HepG2 (cell line): Measurements from ENCODE around the gene DPF1. TPM values are rescaled to one million over a fixed set of nuclear protein-coding genes. Genes with fewer than 3 reads are reported as not detected.

Source experiments
- ATAC-seq: fragments of 200-7000 bp; cut with Tn5 transposase; 3 replicates; pipeline ENCODE4 v1.9.1; 2020; ENCODE audit warnings: mild to moderate bottlenecking, moderate library complexity
- BruUV-seq: library from RNA; stranded (reverse); fragments of 400-500 nt; replicated peaks from 2 replicates; lab custom pipeline; 2021; lab: Mats Ljungman, UMichigan
- CTCF ChIA-PET: fragments of 300-600 bp; formaldehyde crosslinking; extraction: SDS; loops from one replicate; lab custom pipeline; 2021; ENCODE audit warnings: low total read pairs, inconsistent platforms, low intra/inter-chr PET ratio; lab: Yijun Ruan, JAX
- POLR2A ChIA-PET: fragments of 350-600 bp; sonication (Branson Sonifier 250); formaldehyde crosslinking; loops from one replicate; lab custom pipeline; 2020; ENCODE audit warnings: antibody characterized with exemption, inconsistent platforms; lab: Yijun Ruan, JAX
- DNase-seq: peaks from one replicate; pipeline ENCODE4 v3.0.0-alpha.2; 2015; ENCODE audit warnings: low spot score
- FAIRE-seq: peaks from 3 replicates; lab custom pipeline; 2011; peaks lifted over from hg19 to GRCh38; lab: Jason Lieb, UNC
- H2AFZ ChIP-seq: one replicate; pipeline ENCODE4 v1.6.1; 2011; ENCODE audit warnings: low read length, inconsistent platforms
- H3K27ac ChIP-seq: fragments of 300-600 bp; 3 replicates; pipeline ENCODE4 v1.8.0; 2011; ENCODE audit warnings: mixed run types, mild to moderate bottlenecking, mixed read lengths, low read length, inconsistent platforms; ENCODE audit not compliant: insufficient read depth; ENCODE audit errors: extremely low read length
- H3K27me3 ChIP-seq, 2 experiments: fragments of 200-600 bp in 1 of 2; 2 replicates in 1 of 2; 3 replicates in 1 of 2; pipeline versions ENCODE4 v1.6.0 to v1.8.0; 2011; ENCODE audit warnings: low read length in 2 of 2, mild to moderate bottlenecking in 2 of 2, moderate library complexity in 2 of 2, inconsistent platforms in 1 of 2; ENCODE audit not compliant: insufficient read depth in 2 of 2, control insufficient read depth in 1 of 2
- H3K36me3 ChIP-seq, 2 experiments: fragments of 200-600 bp in 1 of 2; replicated peaks in 1 of 2; 2 replicates in 1 of 2; 3 replicates in 1 of 2; pipeline versions ENCODE4 v1.5.1 to v1.8.0; 2011; ENCODE audit warnings: low read length in 2 of 2, inconsistent platforms in 1 of 2; ENCODE audit not compliant: insufficient read depth in 2 of 2, control insufficient read depth in 1 of 2
- H3K4me1 ChIP-seq: 2 replicates; pipeline ENCODE4 v1.5.1; 2012; ENCODE audit warnings: low read length, inconsistent platforms; ENCODE audit not compliant: insufficient read depth
- H3K4me2 ChIP-seq: 2 replicates; pipeline ENCODE4 v1.6.0; 2011; ENCODE audit warnings: low read depth, low read length, inconsistent platforms
- H3K4me3 ChIP-seq, 3 experiments: fragments of 200-600 bp in 1 of 3; sonication (generic), shearing (Covaris generic) in 1 of 3; replicated peaks in 1 of 3; 2 replicates each; pipeline ENCODE4 v1.5.1; 2011 to 2016; ENCODE audit warnings: low read length in 3 of 3, inconsistent platforms in 2 of 3, low read depth in 2 of 3, mild to moderate bottlenecking in 2 of 3, control low read depth in 1 of 3, mixed read lengths in 1 of 3; ENCODE audit not compliant: insufficient read depth in 1 of 3
- H3K79me2 ChIP-seq: one replicate; pipeline ENCODE4 v1.6.1; 2011; ENCODE audit warnings: low read length, inconsistent platforms; ENCODE audit not compliant: insufficient read depth
- H3K9ac ChIP-seq: 2 replicates; pipeline ENCODE4 v1.6.0; 2011; ENCODE audit warnings: mild to moderate bottlenecking, low read depth, low read length, inconsistent platforms; ENCODE audit not compliant: insufficient read depth
- H3K9me3 ChIP-seq: 2 replicates; pipeline ENCODE4 v1.5.1; 2012; ENCODE audit warnings: mild to moderate bottlenecking, low read length
- H4K20me1 ChIP-seq: 2 replicates; pipeline ENCODE4 v1.6.0; 2011; ENCODE audit warnings: inconsistent platforms, mild to moderate bottlenecking, low read length, moderate library complexity; ENCODE audit not compliant: insufficient read depth
- ADNP ChIP-seq: sonication (generic); formaldehyde crosslinking; IDR thresholded peaks from 2 replicates; pipeline ENCODE4 v1.4.0; 2020; ENCODE audit warnings: missing genetic modification reagents
- EZH2 ChIP-seq: conservative IDR thresholded peaks from 2 replicates; pipeline ENCODE4 v1.6.1; 2012; ENCODE audit warnings: mild to moderate bottlenecking, low read depth, low read length, moderate library complexity
- GPN1 ChIP-seq: sonication (generic); formaldehyde crosslinking; IDR thresholded peaks from 2 replicates; pipeline ENCODE4 v1.5.1; 2020; ENCODE audit warnings: missing genetic modification reagents, borderline replicate concordance
- HNF4G ChIP-seq, 2 experiments: sonication (generic) in 1 of 2; formaldehyde crosslinking in 1 of 2; IDR thresholded peaks; 2 replicates each; pipeline versions ENCODE4 v1.4.0 to v1.6.1; 2011 to 2020; ENCODE audit warnings: borderline replicate concordance in 2 of 2, low read depth in 2 of 2, mild to moderate bottlenecking in 2 of 2, low read length in 1 of 2, missing genetic modification reagents in 1 of 2, moderate library complexity in 1 of 2
- HOXA3 ChIP-seq: sonication (generic); formaldehyde crosslinking; IDR thresholded peaks from 2 replicates; pipeline ENCODE4 v1.5.0; 2020; ENCODE audit warnings: missing genetic modification reagents
- NR2F6 ChIP-seq, 2 experiments: IDR thresholded peaks; 2 replicates each; pipeline ENCODE4 v1.6.1; 2016; ENCODE audit warnings: antibody characterized with exemption in 1 of 2, mild to moderate bottlenecking in 1 of 2
- SP5 ChIP-seq: IDR thresholded peaks from 2 replicates; pipeline ENCODE4 v1.6.1; 2016; ENCODE audit warnings: low read depth, borderline replicate concordance
- SRY ChIP-seq: sonication (generic); formaldehyde crosslinking; IDR thresholded peaks from 2 replicates; pipeline ENCODE4 v1.8.0; 2022; ENCODE audit warnings: mild to moderate bottlenecking, missing genetic modification reagents
- SYNCRIP ChIP-seq: fragments of 200-400 bp; formaldehyde crosslinking; IDR thresholded peaks from 2 replicates; pipeline ENCODE4 v1.6.1; 2018; ENCODE audit warnings: mild to moderate bottlenecking, low read depth, low read length; ENCODE audit not compliant: insufficient read depth
- ZBTB33 ChIP-seq: sonication (generic); formaldehyde crosslinking; IDR thresholded peaks from 2 replicates; pipeline ENCODE4 v1.4.0; 2020; ENCODE audit warnings: missing genetic modification reagents
- ZBTB8A ChIP-seq: sonication (generic); formaldehyde crosslinking; IDR thresholded peaks from 2 replicates; pipeline ENCODE4 v1.4.0; 2020; ENCODE audit warnings: mild to moderate bottlenecking, low read depth, missing genetic modification reagents, borderline replicate concordance
- ZNF180 ChIP-seq: sonication (generic); formaldehyde crosslinking; IDR thresholded peaks from 2 replicates; pipeline ENCODE4 v1.4.0; 2020; ENCODE audit warnings: low read depth, missing genetic modification reagents, borderline replicate concordance
- WGBS: methylation state at CpG from one replicate; pipeline ENCODE4 v1.1.6; 2017; ENCODE audit warnings: low lambda C conversion rate; 5-methylcytosine and 5-hydroxymethylcytosine counted together
- in situ Hi-C: cut with HindIII; loops from 2 replicates; pipeline ENCODE4 v1.10.0; 2017; ENCODE audit warnings: low pct_unique_long_range_greater_than_20kb; ENCODE audit not compliant: extremely low pct_ligation_motif_present
- intact Hi-C: fragments of 100-400 bp; cut with micrococcal nuclease; formaldehyde crosslinking; loops from one replicate; pipeline ENCODE4 v1.10.0; 2022; ENCODE audit not compliant: unreplicated experiment
- polyA plus RNA-seq, 8 experiments: library from polyadenylated mRNA; depleted of rRNA in 3 of 8; stranded (reverse) in 7 of 8; unstranded in 1 of 8; fragments of >200 nt; fragmentation: Illumina TruSeq in 4 of 8; extraction: Trizol in 4 of 8; gene quantifications; 2 replicates each; pipeline versions ENCODE4 v1.2.1 to v1.2.3, GENCODE V29; 2011 to 2016; ENCODE audit warnings: low read depth in 4 of 8, missing spikeins in 1 of 8, mixed read lengths in 1 of 8; ENCODE audit not compliant: insufficient read depth in 1 of 8
- total RNA-seq, 5 experiments: library from RNA; depleted of rRNA; stranded (reverse); fragments of >200 nt; fragmentation: Illumina TruSeq; extraction: Trizol; gene quantifications; 2 replicates each; pipeline ENCODE4 v1.2.3, GENCODE V29; 2016; ENCODE audit warnings: low read depth in 1 of 5
- TF ChIP-seq, protein P1 (sequence below): IDR thresholded peaks from 2 replicates; pipeline ENCODE4 v1.6.1; 2012; ENCODE audit warnings: inconsistent platforms
- TF ChIP-seq, protein P2 (sequence below): sonication (generic); formaldehyde crosslinking; conservative IDR thresholded peaks from 2 replicates; pipeline ENCODE4 v1.8.1; 2023; ENCODE audit warnings: missing genetic modification reagents
- TF ChIP-seq, protein P3 (sequence below): IDR thresholded peaks from 2 replicates; pipeline ENCODE4 v1.4.0; 2020; ENCODE audit warnings: mild to moderate bottlenecking, missing genetic modification reagents

The DPF1 gene
- total and polyA plus RNA-seq, 2 of the 13 experiments (the other 11 are each of a cell fraction or from before 2014, with no cell fraction given): 1.0 to 3.2 TPM

GRCh38 chr19:38194061-38194701 is 29.8 kb downstream of the DPF1 start (continued):
- TF ChIP-seq ZBTB33 (CRISPR knock-in tag): peak; percentile 95
- TF ChIP-seq ZNF180 (CRISPR knock-in tag): no peak
- peak; percentile 44; the same call in 1 of the 2 replicates for TF ChIP-seq HNF4G (IDR thresholded peaks at IDR 0.05; ENCODE audit: borderline replicate concordance, low read depth, low read length)
- TF ChIP-seq HNF4G (CRISPR knock-in tag; IDR thresholded peaks at IDR 0.05; ENCODE audit: borderline replicate concordance, low read depth): no peak
- TF ChIP-seq SP5 (CRISPR knock-in tag): peak; percentile 31; the same call in 1 of the 2 replicates
- TF ChIP-seq NR2F6 (IDR thresholded peaks at IDR 0.05): no peak
- TF ChIP-seq NR2F6 (CRISPR knock-in tag; IDR thresholded peaks at IDR 0.05): 0 out of 2 replicates have a peak, but pooled peaks have one; percentile 43
- 0 out of 2 replicates have a peak, but pooled peaks have one; percentile 10 for TF ChIP-seq HOXA3
- TF ChIP-seq ZBTB8A (CRISPR knock-in tag): no peak
- TF ChIP-seq, protein P1, sequence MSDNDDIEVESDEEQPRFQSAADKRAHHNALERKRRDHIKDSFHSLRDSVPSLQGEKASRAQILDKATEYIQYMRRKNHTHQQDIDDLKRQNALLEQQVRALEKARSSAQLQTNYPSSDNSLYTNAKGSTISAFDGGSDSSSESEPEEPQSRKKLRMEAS: 0 out of 2 replicates have a peak, but pooled peaks have one; percentile 22

GRCh38 chr19:38193445-38193844 is 30.6 kb downstream of the DPF1 start:
- ATAC-seq (no peak), DNase-seq (no peak), FAIRE-seq (no peak)
- H3K27ac ChIP-seq: no peak overlapping the region
- intact Hi-C loops: no loop called here
- no peak overlapping the region for H2AFZ ChIP-seq
- WGBS: 95% methylated on average over 29 of the region's 29 CpGs
- in situ Hi-C loops: no loop called here
- no peak overlapping the region for H3K4me3 ChIP-seq
- no peak overlapping the region for H3K4me2 ChIP-seq
- H3K4me1 ChIP-seq: peaks cover 13% of the 10 kb centered on the region
- ChIA-PET CTCF (no interaction called here), POLR2A (no interaction called here)
- BruUV-seq: no TSS peak
- H3K36me3 ChIP-seq: 0 out of 5 replicates have a peak, but pooled peaks cover 0 to 2% of the 10 kb centered on the region in 2 experiments
- no peaks in the 10 kb centered on the region for H3K27me3 ChIP-seq
- H4K20me1 ChIP-seq: no peaks in the 10 kb centered on the region
- H3K9ac ChIP-seq: no peak overlapping the region
- no peaks in the 10 kb centered on the region for H3K79me2 ChIP-seq
- H3K9me3 ChIP-seq: no peaks in the 10 kb centered on the region
- TF ChIP-seq, protein P2, sequence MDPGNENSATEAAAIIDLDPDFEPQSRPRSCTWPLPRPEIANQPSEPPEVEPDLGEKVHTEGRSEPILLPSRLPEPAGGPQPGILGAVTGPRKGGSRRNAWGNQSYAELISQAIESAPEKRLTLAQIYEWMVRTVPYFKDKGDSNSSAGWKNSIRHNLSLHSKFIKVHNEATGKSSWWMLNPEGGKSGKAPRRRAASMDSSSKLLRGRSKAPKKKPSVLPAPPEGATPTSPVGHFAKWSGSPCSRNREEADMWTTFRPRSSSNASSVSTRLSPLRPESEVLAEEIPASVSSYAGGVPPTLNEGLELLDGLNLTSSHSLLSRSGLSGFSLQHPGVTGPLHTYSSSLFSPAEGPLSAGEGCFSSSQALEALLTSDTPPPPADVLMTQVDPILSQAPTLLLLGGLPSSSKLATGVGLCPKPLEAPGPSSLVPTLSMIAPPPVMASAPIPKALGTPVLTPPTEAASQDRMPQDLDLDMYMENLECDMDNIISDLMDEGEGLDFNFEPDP (CRISPR knock-in tag): no peak
- TF ChIP-seq SRY (no peak), EZH2 (no peak), ADNP (no peak), SYNCRIP (no peak), GPN1 (CRISPR knock-in tag) (no peak)
- TF ChIP-seq, protein P3, sequence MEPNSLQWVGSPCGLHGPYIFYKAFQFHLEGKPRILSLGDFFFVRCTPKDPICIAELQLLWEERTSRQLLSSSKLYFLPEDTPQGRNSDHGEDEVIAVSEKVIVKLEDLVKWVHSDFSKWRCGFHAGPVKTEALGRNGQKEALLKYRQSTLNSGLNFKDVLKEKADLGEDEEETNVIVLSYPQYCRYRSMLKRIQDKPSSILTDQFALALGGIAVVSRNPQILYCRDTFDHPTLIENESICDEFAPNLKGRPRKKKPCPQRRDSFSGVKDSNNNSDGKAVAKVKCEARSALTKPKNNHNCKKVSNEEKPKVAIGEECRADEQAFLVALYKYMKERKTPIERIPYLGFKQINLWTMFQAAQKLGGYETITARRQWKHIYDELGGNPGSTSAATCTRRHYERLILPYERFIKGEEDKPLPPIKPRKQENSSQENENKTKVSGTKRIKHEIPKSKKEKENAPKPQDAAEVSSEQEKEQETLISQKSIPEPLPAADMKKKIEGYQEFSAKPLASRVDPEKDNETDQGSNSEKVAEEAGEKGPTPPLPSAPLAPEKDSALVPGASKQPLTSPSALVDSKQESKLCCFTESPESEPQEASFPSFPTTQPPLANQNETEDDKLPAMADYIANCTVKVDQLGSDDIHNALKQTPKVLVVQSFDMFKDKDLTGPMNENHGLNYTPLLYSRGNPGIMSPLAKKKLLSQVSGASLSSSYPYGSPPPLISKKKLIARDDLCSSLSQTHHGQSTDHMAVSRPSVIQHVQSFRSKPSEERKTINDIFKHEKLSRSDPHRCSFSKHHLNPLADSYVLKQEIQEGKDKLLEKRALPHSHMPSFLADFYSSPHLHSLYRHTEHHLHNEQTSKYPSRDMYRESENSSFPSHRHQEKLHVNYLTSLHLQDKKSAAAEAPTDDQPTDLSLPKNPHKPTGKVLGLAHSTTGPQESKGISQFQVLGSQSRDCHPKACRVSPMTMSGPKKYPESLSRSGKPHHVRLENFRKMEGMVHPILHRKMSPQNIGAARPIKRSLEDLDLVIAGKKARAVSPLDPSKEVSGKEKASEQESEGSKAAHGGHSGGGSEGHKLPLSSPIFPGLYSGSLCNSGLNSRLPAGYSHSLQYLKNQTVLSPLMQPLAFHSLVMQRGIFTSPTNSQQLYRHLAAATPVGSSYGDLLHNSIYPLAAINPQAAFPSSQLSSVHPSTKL: no peak
